Activated naive CD4-positive, alpha-beta T cell treated with anti-CD3 and anti-CD28 coated beads, Interleukin-2, amount 50 U/mL, for 72 hours (primary cell): ENCODE results near the gene STX1B. TPM values are rescaled to one million over a fixed set of nuclear protein-coding genes. Genes with fewer than 3 reads are reported as not detected.
"Not testable (repeated sequence)": the region's sequence is repeated elsewhere in the genome, so short reads cannot be mapped to it uniquely, and the experiment has no call there.

Source experiments
- ATAC-seq, 2 donors: fragments of 150-1000 bp; cut with Tn5 transposase; 2 replicates each; pipeline ENCODE4 v1.10.0; 2021; ENCODE audit warnings: mild to moderate bottlenecking in 2 of 2, moderate library complexity in 2 of 2
- DNase-seq, 2 donors: peaks; one replicate each; pipeline ENCODE4 v3.0.0; 2021 to 2022; ENCODE audit warnings: low spot score in 2 of 2
- H3K27ac Mint-ChIP-seq, 2 donors: one replicate each; pipeline ENCODE4 v1.8.0; 2022; ENCODE audit warnings: mild to moderate bottlenecking in 2 of 2, mixed read lengths in 2 of 2
- H3K36me3 Mint-ChIP-seq, 2 donors: one replicate each; pipeline ENCODE4 v1.8.0; 2022; ENCODE audit warnings: mixed read lengths in 2 of 2
- H3K9me3 Mint-ChIP-seq, 2 donors: one replicate each; pipeline ENCODE4 v1.8.0; 2022; ENCODE audit warnings: mixed read lengths in 2 of 2
- total RNA-seq, 2 donors: library from RNA; stranded (reverse); gene quantifications; one replicate each; pipeline ENCODE4 v1.2.3, GENCODE V29; 2022

Gene STX1B
- total RNA-seq, 2 donors from 2014 or later, result 0.87 to 4.5 TPM

DNA sequence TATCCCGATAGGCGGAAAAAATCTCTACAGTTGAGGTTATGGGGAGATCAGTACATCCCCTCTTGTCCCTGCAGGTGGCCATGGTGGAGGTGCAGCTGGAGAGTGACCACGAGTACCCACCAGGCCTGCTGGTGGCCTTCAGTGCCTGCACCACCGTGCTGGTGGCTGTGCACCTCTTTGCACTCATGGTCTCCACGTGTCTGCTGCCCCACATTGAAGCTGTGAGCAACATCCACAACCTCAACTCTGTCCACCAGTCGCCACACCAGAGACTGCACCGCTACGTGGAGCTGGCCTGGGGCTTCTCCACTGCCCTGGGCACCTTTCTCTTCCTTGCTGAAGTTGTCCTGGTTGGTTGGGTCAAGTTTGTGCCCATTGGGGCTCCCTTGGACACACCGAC is 57.3 kb downstream of the STX1B start:
- no peak for DNase-seq
- peaks cover 5 to 8% of the 10 kb centered on the region in 2 donors for H3K36me3 Mint-ChIP-seq
- ATAC-seq, result no peak
- H3K27ac Mint-ChIP-seq, result no peak overlapping the region
- H3K9me3 Mint-ChIP-seq, result no peaks in the 10 kb centered on the region

DNA sequence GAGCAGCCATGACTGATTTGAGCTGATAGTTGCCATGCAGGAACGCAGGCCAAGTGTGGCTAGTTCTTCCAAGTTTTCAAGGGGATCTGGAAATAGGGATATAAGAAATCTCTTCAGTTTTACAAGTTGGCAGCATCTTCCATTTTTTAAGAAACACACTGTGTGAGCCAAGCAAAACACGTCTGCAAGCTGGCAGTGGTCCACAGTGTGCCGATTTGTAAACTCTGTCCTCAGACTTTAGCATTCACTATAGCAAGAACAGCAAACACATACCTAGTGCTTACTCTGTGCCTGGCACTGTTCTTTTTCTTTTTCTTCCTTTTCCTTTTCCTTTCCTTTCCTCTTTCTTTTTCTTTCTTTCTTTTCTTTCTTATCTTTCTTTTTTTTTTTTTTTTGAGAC is 58.7 kb downstream of the STX1B start:
- Mint-ChIP-seq H3K36me3 (peaks cover 0 to 8% of the 10 kb centered on the region in 2 donors), H3K9me3 (no peaks in the 10 kb centered on the region), H3K27ac (no peak overlapping the region)
- no peak for ATAC-seq
- no peak for DNase-seq

DNA sequence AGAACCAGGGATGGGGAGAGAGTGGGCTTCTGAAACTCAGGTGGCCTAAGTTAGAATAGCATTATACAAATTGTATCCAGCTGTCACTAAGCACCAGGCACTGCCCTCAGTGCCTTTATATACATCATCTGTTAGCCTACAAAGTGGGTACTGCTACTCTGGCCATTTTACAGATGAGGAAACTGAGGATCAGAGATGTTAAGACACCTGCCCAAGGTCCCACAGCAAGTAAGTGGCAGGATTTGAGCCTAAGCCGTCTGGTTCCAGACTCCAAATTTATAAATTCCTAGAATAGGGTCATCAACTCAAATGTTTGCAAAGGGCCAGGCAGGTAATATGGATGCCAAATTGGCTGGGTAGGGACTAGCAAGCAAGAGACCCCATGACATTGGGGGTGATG is 59.2 kb downstream of the STX1B start:
- no peaks in the 10 kb centered on the region for H3K9me3 Mint-ChIP-seq
- H3K36me3 Mint-ChIP-seq, result peaks cover 0 to 8% of the 10 kb centered on the region in 2 donors
- DNase-seq (no peak), ATAC-seq (no peak)
- no peak overlapping the region for H3K27ac Mint-ChIP-seq

DNA sequence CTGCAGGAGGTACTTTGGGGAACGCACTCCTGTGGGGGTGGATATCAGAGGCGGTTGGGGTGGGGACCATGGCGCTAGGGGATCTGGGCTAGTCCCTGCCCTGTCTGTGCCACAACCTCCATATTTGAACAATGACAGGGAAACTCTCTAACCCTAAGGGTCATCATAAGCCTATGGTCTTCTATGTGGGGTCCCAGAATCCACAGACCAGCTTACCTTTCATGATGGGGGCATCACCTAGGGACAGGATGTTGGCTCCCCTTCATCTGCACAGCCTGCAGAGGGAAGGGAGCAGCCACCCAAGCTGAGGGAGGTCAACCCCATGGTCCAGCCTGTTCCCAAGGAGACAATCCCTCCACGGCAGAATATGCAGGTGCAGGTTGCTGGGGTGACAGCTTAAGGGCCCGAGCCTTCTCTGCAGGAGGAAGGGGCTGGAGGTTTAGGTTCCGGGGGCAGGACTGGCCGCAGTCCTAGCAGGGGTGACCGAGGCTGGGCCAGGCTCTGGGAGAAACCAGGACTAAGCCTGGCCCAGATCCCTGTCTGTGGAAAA is 59.8 kb downstream of the STX1B start:
- Mint-ChIP-seq H3K36me3 (peaks cover 0 to 8% of the 10 kb centered on the region in 2 donors), H3K9me3 (no peaks in the 10 kb centered on the region), H3K27ac (peak overlapping the region; percentile 77 to 85)
- DNase-seq (no peak), ATAC-seq (no peak)

DNA sequence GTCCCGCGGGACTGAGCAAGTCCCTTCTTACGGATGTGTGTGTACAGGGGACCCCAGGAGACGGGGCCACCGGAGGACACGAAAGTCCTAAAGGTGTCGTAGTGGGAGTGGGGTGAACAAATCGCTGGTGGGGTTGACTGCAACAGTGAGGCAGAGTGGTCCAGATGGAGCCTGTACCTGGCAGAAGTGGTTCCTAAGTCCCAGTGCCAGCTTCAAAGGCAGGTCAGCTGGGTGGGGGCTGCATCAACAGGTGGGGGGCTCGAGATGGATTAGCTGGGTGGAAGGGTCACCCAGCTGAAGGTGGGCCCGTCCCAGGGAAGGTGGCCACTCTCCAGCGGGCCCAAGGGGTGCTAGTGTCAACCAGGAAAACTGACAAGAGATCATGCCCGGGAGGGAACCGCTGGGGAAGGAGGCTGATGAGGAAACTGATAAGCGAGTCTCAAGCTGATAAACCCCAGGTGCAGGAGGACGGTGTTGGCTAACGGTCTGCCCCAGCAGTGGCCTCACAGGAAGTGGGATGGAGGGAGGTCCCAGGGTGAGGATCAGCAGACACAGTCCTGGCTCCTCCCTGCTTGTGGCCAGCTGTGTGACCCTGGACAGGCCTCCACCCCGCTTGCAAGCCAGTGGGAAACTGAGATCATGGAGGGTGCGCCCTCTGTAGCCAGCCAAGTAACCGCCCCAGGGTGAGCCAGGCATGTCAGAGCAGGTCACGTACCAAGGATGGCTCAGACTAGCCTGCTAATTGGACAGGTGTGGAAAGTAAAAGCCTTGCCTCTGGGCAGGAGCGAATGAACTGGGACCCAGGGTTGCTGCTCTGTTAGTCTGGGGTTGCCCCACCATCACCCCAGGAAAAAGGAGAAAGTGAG is 60.6 kb downstream of the STX1B start:
- ATAC-seq (peak; percentile 79 to 86), DNase-seq (peak; percentile 62 to 83)
- no peaks in the 10 kb centered on the region for H3K9me3 Mint-ChIP-seq
- peak overlapping the region; percentile 77 to 85 for H3K27ac Mint-ChIP-seq
- peaks cover 0 to 9% of the 10 kb centered on the region in 2 donors for H3K36me3 Mint-ChIP-seq

DNA sequence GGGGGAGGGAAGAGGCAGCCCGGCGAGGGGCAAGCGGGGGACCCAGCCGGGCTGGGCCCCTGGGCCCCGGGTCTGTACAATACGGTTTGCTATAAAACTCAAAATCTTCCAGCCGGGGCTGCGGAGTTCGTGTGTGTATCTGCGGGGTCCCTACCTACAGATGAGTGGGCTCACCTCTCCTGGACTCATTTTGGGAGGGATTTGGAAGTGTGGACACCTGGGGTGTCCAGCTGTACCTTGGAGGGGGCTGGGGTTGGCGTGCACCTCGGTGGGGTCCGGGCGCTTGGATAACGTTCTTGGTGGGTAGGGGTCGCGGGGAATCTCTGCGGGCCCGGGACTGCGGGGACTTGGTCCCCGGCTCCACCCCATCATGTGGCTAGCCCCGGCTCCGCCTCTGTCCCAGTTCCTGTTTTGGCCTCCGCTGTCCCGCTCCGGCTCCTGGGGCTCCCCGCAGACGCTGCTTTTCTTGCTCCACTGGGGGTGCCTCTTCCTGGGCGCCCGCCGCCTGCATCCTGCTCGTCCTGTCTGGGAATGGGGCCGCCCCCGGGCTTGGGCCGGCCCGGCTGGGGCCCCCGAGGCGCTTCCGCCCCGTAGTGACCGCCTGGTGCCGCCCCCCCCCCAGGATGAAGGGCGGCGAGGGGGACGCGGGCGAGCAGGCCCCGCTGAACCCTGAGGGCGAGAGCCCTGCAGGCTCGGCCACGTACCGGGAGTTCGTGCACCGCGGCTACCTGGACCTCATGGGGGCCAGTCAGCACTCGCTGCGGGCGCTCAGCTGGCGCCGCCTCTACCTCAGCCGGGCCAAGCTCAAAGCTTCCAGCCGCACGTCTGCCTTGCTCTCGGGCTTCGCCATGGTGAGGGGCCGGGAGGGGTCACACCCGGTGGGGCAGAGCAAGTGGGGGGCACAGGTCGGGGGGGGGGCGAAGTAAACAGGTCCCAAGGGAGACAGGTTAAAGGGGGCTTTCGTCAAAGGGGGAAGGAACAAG is 61.5 kb downstream of the STX1B start, which contains the start of gene ORAI3:
ORAI3 (plus strand) TSS at position 402 of the 983 bp plus-strand sequence; CDS start at position 624, 222 bp downstream.
- peaks cover 6 to 18% of the 10 kb centered on the region in 2 donors for H3K36me3 Mint-ChIP-seq
- no peaks in the 10 kb centered on the region for H3K9me3 Mint-ChIP-seq
- DNase-seq (peak; percentile 46 to 75), ATAC-seq (peak; percentile 53 to 57)
- H3K27ac Mint-ChIP-seq, result peak within 1 kb of the TSS; percentile 77 to 85

DNA sequence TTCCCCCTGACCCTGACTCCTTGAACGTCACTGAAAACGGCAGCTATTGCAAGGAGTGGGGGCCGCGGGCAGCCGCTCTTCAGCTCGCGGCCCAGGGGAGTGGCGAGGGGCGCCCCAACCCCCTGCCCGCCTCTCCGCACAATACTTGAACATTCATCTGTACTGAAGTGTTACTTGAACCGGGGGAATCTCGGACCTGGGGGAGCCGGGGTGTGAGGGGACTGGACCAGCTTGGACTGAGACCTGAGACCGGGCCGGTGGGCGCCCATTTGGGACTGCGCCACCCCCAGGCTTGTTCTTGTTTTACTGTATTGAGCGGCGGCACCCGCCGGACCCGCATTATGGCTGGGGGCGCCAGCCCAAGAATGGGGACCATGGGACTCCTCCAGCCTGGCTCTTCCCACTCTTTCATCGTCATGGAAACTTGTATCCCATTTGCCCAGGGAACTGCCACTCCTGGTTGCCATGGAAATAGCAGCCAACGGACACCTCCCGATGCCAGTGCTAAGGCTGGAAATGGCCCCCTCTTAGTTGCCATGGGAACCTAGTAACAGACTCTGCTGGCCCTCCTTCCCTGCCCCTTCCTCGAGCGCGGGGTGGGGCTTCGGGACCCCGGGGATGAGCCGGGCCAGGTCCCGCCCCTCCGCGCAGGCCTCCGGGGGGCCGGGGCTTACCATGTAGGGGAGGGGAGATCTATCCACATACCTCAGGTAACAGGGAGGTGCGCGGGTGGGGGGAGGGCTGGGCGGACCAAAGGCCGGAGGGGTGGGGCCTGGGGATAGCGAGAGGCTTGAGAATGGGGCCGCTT is 62.4 kb downstream of the STX1B start:
- peak in 1 of 2 donors; percentile 2 for ATAC-seq
- no peaks in the 10 kb centered on the region for H3K9me3 Mint-ChIP-seq
- H3K27ac Mint-ChIP-seq, result no peak overlapping the region
- DNase-seq, result no peak
- peaks cover 6 to 22% of the 10 kb centered on the region in 2 donors for H3K36me3 Mint-ChIP-seq

DNA sequence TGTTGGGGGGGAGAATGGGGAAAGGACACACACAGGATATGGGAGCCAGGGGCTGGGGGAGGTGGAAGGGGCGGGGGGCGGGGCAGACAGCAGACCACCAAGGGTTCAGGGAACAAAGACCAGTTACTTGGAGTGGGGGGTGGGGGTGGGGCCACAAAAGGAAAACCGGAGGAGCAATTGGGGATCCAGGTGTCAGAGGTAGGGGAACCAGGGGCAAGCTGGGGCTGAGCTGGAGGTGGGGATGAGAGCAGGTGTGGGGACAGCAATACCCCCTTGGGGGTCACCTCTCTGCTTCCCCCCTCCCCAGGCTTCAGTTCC is 62.9 kb downstream of the STX1B start:
- no peak for DNase-seq
- Mint-ChIP-seq H3K27ac (no peak overlapping the region), H3K9me3 (no peaks in the 10 kb centered on the region), H3K36me3 (peaks cover 6 to 27% of the 10 kb centered on the region in 2 donors)
- no peak for ATAC-seq

DNA sequence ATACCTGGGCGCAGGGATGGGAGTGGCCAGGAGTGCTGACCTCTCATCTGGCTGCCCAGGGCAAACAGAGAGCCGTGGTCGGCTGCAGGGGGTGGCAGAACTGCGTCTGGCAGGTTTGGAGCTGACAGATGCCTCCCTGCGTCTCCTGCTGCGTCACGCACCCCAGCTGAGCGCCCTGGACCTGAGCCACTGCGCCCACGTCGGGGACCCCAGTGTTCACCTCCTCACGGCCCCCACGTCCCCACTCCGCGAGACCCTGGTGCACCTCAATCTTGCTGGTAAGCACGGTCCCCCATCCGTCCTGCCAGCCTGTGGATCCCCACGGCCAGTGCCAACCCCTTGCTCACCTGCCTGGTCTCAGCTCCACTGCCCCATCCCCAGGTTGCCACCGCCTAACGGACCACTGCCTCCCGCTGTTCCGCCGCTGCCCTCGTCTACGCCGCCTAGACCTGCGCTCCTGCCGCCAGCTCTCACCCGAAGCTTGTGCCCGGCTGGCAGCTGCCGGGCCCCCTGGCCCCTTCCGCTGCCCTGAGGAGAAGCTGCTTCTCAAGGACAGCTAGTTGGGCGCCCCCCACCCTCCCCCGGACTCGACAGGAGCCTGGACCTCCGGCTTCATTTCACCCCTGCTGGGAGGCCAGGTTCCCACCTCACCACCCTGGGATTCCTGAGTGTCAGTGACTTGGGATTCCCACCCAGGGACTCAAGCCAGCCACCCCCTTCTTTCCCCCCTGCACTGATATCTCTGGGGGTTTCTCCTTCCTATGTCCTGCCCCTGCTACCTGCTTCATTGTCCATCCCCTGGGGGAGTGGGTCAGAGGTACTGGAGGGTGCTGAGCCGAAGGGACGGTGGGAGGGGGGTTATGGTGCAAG is 63.5 kb downstream of the STX1B start:
- DNase-seq (no peak), ATAC-seq (no peak)
- no peaks in the 10 kb centered on the region for H3K9me3 Mint-ChIP-seq
- H3K27ac Mint-ChIP-seq, result peak overlapping the region in 1 of 2 donors; percentile 44
- H3K36me3 Mint-ChIP-seq, result peaks cover 6 to 29% of the 10 kb centered on the region in 2 donors

DNA sequence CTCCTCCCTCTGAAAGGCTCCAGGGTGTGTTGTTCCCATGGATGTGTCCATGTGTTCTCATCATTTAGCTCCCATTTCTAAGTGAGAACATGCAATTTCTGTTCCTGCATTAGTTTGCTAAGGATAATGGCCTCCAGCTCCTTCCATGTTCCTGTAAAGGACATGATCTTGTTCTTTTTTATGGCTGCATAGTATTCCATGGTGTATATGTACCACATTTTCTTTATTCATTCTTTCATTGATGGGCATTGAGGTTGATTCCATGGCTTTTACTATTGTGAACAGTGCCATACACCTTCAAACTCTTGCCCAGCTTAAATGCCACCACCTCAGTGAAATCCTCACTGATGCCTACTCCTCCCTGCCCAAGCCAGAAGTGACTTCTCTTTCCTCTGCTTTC is 66.1 kb downstream of the STX1B start:
- no peak for DNase-seq
- ATAC-seq, result no peak
- H3K9me3 Mint-ChIP-seq, result no peaks in the 10 kb centered on the region
- no peak overlapping the region for H3K27ac Mint-ChIP-seq
- peaks cover 6 to 21% of the 10 kb centered on the region in 2 donors for H3K36me3 Mint-ChIP-seq

DNA sequence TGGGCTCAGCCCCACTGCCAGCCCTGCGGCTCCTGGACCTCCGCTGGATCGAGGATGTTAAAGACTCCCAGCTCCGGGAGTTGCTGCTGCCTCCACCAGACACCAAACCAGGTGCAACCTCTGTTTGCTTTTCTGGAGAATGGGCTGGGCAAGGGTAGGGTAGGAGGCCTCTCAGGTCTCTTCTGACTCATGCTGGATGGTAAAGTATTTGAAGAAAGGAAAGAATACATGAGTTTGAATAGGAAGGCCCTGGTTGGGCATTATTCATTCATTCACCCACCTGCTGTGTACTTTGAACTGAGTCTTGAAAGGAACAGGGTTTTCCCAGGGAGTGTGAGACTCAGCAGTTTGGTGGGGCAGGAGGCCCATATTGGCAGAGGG is 68.0 kb downstream of the STX1B start:
- peak; percentile 41 to 42 for ATAC-seq
- H3K9me3 Mint-ChIP-seq, result no peaks in the 10 kb centered on the region
- H3K36me3 Mint-ChIP-seq, result peaks cover 6 to 21% of the 10 kb centered on the region in 2 donors
- peak overlapping the region; percentile 44 to 66 for H3K27ac Mint-ChIP-seq
- DNase-seq, result no peak

DNA sequence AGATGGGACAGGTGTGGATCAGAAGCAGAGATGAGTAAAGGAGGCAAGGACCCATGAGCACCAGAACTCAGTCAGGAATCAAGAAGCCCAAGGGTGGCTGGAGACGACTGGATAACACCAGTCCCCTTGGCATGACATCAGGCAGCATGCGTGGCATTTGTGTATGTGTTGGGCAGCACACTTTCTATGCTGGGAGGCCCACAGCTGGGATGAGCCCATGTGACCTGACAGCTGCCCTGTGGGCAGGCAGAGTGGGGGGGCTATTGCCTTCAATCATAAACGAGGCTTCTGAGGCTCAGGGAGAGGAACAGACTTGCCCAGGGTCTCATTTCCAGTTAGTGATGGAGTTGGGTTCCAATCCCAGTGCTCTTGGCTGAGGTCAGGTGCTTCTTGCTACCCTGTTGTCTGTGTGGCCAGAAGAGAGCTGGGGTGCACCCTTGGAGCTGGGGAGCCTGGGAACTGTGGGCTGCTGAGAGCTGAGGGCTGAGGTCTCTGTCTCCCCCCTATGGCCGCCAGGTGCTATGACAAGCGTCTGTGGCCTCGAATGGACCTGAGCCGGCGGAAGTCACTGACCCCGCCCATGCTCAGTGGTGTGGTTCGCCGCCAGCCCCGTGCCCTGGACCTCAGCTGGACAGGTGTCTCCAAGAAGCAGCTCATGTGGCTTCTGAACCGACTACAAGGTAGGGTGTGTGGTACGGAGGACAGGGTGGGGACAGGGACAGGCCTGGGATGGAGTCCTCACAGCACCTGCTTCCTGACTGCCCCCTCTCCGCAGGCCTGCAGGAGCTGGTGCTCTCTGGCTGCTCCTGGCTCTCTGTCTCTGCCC is 68.6 kb downstream of the STX1B start:
- DNase-seq, result peak; percentile 71 to 82
- H3K27ac Mint-ChIP-seq, result peak overlapping the region in 1 of 2 donors; percentile 77
- peaks cover 6 to 21% of the 10 kb centered on the region in 2 donors for H3K36me3 Mint-ChIP-seq

DNA sequence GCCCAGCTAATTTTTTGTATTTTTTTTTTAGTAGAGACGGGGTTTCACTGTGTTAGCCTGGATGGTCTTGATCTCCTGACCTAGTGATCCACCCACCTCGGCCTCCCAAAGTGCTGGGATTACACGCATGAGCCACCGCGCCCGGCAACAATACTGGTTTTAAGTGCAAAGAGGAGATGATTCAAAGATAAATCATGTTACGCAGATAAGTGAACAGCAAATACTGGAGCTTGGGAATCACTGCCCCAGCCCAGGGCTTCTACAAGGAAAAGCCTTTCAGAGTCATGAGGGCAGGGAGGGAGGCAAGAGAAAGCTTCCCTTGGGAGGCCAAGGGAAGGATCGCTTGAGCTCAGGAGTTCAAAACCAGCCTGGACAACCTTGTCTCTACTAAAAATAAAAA is 70.9 kb downstream of the STX1B start:
- peak overlapping the region in 1 of 2 donors; percentile 25 for H3K27ac Mint-ChIP-seq
- not testable (repeated sequence) for H3K9me3 Mint-ChIP-seq, ATAC-seq, DNase-seq
- H3K36me3 Mint-ChIP-seq, result peaks cover 5 to 16% of the 10 kb centered on the region in 2 donors

More for the DNA sequence above, 68.6 kb downstream of the STX1B start:
- H3K9me3 Mint-ChIP-seq, result no peaks in the 10 kb centered on the region
- ATAC-seq, result peak; percentile 94 to 96
